Uterus (tissue), 4 donors: ENCODE data around the gene SPHK2. TPM values are rescaled to one million over a fixed set of nuclear protein-coding genes. Genes with fewer than 3 reads are reported as not detected.
"Not testable (repeated sequence)": the region's sequence is repeated elsewhere in the genome, so short reads cannot be mapped to it uniquely, and the experiment has no call there.

Source experiments
- DNase-seq, 2 donors: peaks; one replicate each; pipeline ENCODE4 v3.0.0-alpha.2; 2019 to 2020
- H3K27ac ChIP-seq, 2 donors: fragments of 200-600 bp; sonication (generic); 1 replicate in 1 of 2; 2 replicates in 1 of 2; pipeline ENCODE4 v1.5.1; 2016 to 2018
- H3K27me3 ChIP-seq, 2 donors: fragments of 200-600 bp; sonication (generic); one replicate each; pipeline ENCODE4 v1.5.1; 2018 to 2019; ENCODE audit warnings: control low read depth in 1 of 2
- H3K36me3 ChIP-seq, 2 donors: fragments of 200-600 bp; sonication (generic); one replicate each; pipeline ENCODE4 v1.5.1; 2019; ENCODE audit warnings: control low read depth in 1 of 2
- H3K4me1 ChIP-seq, 2 donors: fragments of 200-600 bp; sonication (generic); one replicate each; pipeline ENCODE4 v1.5.1; 2018 to 2019; ENCODE audit warnings: control low read depth in 1 of 2
- H3K4me3 ChIP-seq, 2 donors: fragments of 200-600 bp; sonication (generic); 1 replicate in 1 of 2; 2 replicates in 1 of 2; pipeline ENCODE4 v1.5.1; 2018 to 2019; ENCODE audit warnings: mild to moderate bottlenecking in 1 of 2
- H3K9me3 ChIP-seq, 2 donors: fragments of 200-600 bp; sonication (generic); one replicate each; pipeline ENCODE4 v1.5.1; 2019; ENCODE audit warnings: control low read depth in 1 of 2
- POLR2A ChIP-seq, 2 donors: fragments of 450-650 bp; IDR thresholded peaks; one replicate each; pipeline ENCODE4 v1.6.1; 2016; ENCODE audit warnings: antibody characterized with exemption in 2 of 2, mild to moderate bottlenecking in 1 of 2, moderate library complexity in 1 of 2
- intact Hi-C: fragments of 100-400 bp; cut with DNase I; formaldehyde crosslinking; loops from one replicate; pipeline ENCODE4 v1.15.1; 2023; ENCODE audit warnings: low total_unique reads
- total RNA-seq, 4 donors: library from RNA; depleted of rRNA in 3 of 4; stranded (reverse); fragments of >200 nt in 3 of 4; gene quantifications; one replicate each; pipeline versions ENCODE4 v1.1.0 to v1.2.4, GENCODE V29; 2014 to 2023
- TF ChIP-seq, protein P1 (sequence below), 4 experiments: fragments of 200-600 bp in 2 of 4; fragments of 450-650 bp in 2 of 4; sonication (generic) in 2 of 4; IDR thresholded peaks; one replicate each; pipeline ENCODE4 v1.5.1; 2016 to 2019; ENCODE audit warnings: antibody characterized with exemption in 4 of 4, mild to moderate bottlenecking in 2 of 4, moderate library complexity in 1 of 4
- donor health status: DM: yes; HTN: yes; CAD: no.

The SPHK2 gene
- total RNA-seq, 4 donors from 2014 or later: 10.0 to 27.2 (median 21.7) TPM

DNA sequence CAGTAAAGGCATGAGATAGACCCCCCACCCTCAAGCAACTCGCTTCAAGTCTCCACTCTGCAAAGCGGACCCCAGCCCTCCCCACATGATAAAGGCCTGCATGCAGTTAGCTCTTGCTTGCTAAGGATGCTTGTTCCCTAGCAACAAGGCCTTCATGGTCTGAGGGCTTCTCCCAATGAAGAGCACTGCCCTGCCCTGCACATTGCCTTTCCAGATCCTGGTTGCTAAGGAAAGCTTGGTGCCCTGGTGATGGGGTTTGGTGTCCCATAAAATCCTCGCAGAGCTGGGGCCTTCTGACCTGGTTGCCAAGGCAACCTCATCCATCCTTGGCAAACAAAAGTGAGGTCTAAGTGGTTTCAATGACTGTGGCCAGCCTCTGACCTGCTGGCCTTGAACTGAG is 11.9 kb downstream of the SPHK2 start:
- TF ChIP-seq, protein P1, sequence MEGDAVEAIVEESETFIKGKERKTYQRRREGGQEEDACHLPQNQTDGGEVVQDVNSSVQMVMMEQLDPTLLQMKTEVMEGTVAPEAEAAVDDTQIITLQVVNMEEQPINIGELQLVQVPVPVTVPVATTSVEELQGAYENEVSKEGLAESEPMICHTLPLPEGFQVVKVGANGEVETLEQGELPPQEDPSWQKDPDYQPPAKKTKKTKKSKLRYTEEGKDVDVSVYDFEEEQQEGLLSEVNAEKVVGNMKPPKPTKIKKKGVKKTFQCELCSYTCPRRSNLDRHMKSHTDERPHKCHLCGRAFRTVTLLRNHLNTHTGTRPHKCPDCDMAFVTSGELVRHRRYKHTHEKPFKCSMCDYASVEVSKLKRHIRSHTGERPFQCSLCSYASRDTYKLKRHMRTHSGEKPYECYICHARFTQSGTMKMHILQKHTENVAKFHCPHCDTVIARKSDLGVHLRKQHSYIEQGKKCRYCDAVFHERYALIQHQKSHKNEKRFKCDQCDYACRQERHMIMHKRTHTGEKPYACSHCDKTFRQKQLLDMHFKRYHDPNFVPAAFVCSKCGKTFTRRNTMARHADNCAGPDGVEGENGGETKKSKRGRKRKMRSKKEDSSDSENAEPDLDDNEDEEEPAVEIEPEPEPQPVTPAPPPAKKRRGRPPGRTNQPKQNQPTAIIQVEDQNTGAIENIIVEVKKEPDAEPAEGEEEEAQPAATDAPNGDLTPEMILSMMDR (IDR thresholded peaks at IDR 0.05): no peak
- TF ChIP-seq POLR2A (IDR thresholded peaks at IDR 0.05): no peak
- intact Hi-C loops: no loop called here
- peak overlapping the region; percentile 71 to 91 for H3K27ac ChIP-seq
- no peak for DNase-seq
- H3K36me3 ChIP-seq: no peaks in the 10 kb centered on the region
- no peak overlapping the region for H3K4me3 ChIP-seq
- no peaks in the 10 kb centered on the region for H3K9me3 ChIP-seq
- peaks cover 11 to 20% of the 10 kb centered on the region in 2 donors for H3K4me1 ChIP-seq
- H3K27me3 ChIP-seq: no peaks in the 10 kb centered on the region

GRCh38 chr19:48632286-48632685 is 13.0 kb downstream of the SPHK2 start:
- H3K36me3 ChIP-seq, H3K9me3 ChIP-seq, intact Hi-C loops, DNase-seq, H3K4me3 ChIP-seq, H3K27me3 ChIP-seq: not testable (repeated sequence)
- Histone ChIP-seq H3K4me1 (peaks cover 11 to 20% of the 10 kb centered on the region in 2 donors), H3K27ac (peak overlapping the region in 1 of 2 donors; percentile 99)

DNA sequence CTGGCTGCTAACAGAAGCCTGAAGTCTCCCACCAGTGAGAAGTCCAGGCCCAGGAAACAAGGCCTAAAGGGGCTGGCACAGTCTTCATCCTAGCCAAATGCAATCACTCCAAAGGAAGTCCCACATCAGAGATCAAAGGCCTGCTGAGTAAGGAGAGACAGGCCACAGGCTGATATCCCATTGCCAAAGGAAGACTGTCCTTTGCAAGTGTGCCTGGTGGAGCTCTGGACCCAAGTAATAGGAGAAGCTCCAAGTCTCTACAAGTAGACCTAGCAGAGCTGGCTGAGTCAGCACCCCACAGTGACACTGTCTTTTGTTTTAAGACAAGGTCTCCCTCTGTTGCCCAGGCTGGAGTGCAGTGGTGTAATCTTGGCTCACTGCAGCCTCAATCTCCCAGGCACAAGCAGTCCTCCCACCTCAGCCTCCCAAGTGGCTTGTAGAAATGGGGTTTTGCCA is 13.4 kb downstream of the SPHK2 start:
- no peak for TF ChIP-seq POLR2A (IDR thresholded peaks at IDR 0.05)
- TF ChIP-seq, protein P1 (IDR thresholded peaks at IDR 0.05): no peak
- intact Hi-C loops: no loop called here
- H3K27ac ChIP-seq: peak overlapping the region in 1 of 2 donors; percentile 99

DNA sequence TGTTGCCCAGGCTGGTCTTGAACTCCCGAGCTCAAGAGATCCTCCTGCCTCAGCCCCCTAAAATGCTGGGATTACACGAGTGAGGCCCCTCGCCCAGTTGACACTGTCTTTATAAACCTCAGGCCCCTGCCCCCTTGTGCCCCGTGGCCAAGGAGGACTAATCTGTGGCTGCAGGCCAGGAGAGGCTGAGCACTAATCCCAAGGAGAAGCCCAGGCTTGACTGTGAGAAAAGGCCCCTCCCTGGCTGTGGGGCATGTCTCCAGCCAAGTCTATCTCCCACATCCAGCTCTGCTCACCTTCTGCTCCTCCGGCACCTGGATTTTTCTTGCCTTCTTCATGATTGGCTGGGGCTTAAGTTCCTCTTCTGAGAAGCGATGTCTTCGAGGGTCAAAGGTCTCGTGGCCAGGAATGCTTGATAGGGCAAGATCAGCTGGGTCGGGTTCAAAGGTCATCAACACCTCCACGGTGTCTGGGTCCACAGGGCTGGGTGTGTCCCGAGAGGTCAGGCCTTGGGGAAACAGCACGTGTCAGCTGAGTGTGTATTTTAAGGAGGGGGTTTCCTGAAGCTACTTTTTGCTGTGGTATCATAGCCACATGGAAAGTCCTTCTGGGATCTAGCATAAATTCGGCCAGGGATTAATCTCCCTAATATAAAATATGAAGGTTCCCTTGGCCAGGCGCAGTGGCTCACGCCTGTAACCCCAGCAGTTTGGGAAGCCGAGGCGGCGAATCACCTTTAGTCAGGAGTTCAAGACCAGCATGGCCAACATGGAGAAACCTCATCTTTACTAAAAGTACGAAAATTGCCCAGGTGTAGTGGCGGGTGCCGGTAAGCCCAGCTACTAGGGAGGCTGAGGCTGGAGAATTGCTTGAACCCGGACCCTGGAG is 14.1 kb downstream of the SPHK2 start:
- no peak for TF ChIP-seq POLR2A (IDR thresholded peaks at IDR 0.05)
- TF ChIP-seq, protein P1 (IDR thresholded peaks at IDR 0.05): no peak
- peak overlapping the region; percentile 96 to 99 for H3K27ac ChIP-seq
- peak in 1 of 2 donors; percentile 55 for DNase-seq
- peaks cover 12 to 20% of the 10 kb centered on the region in 2 donors for H3K4me1 ChIP-seq
- H3K27me3 ChIP-seq: no peaks in the 10 kb centered on the region
- no peaks in the 10 kb centered on the region for H3K36me3 ChIP-seq
- intact Hi-C loops: no loop called here
- no peaks in the 10 kb centered on the region for H3K9me3 ChIP-seq
- H3K4me3 ChIP-seq: peak overlapping the region; percentile 12 to 23

More for the DNA sequence above, 13.4 kb downstream of the SPHK2 start:
- no peaks in the 10 kb centered on the region for H3K27me3 ChIP-seq
- H3K4me1 ChIP-seq: peaks cover 11 to 20% of the 10 kb centered on the region in 2 donors
- H3K4me3 ChIP-seq: no peak overlapping the region
- no peaks in the 10 kb centered on the region for H3K36me3 ChIP-seq
- DNase-seq: no peak
- H3K9me3 ChIP-seq: no peaks in the 10 kb centered on the region

DNA sequence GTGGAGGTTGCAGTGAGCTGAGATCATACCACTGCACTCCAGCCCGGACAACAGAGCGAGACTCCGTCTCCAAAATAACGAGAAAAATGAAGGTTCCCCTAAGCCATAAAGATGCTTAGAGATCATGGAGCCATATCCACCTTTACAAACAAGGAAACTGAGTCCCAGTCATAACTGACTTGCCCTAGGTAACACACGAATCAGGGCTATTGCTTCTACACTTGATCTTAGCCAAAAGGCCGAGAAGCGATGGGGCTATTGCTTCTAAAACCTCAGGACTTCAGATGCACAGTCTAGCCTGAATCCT is 14.7 kb downstream of the SPHK2 start:
- Histone ChIP-seq H3K27ac (peak overlapping the region; percentile 96 to 99), H3K4me1 (peaks cover 18 to 20% of the 10 kb centered on the region in 2 donors), H3K4me3 (peak overlapping the region; percentile 12 to 23), H3K36me3 (no peaks in the 10 kb centered on the region), H3K27me3 (no peaks in the 10 kb centered on the region), H3K9me3 (no peaks in the 10 kb centered on the region)
- intact Hi-C loops: no loop called here
- TF ChIP-seq, protein P1 (IDR thresholded peaks at IDR 0.05): no peak
- TF ChIP-seq POLR2A (IDR thresholded peaks at IDR 0.05): no peak
- no peak for DNase-seq
